ENCODE results near the gene CD79A. TPM values are rescaled to one million over a fixed set of nuclear protein-coding genes. Genes with fewer than 3 reads are reported as not detected.

CD79A gene
- total and polyA plus RNA-seq, 8 donors = 1.5 to 18.7 (median 3.2) TPM; not detected in 3

DNA sequence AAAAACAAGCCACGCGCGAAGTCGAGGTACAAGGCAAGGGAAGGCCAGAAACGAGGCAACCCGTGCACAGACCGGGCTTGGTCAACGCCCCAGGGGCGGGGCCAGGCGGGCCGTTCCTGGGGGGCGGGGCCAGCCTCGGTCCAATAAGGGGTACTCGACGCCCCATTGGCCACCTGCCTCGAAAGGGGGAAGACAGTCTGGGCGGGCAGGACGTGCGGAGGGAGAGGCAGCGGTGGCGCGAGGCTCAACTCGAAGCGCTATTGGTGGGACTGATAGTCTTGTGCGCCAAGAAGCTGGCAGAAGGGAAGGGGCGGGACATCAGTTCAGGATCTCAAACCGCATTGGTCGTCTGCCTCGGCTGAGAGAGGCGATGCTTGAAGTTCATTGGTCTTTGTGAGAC is 32.5 kb upstream of the CD79A start, which contains the start of gene LYPD4:
LYPD4 (minus strand) TSS at position 83 of the 400 bp plus-strand sequence. CDS start 5,398 bp downstream, outside the sequence.
- Histone ChIP-seq H3K4me3 (no peak within 1 kb of the TSS), H3K9me3 (no peaks in the 10 kb centered on the region), H3K27ac (no peak within 1 kb of the TSS), H3K4me1 (peaks cover 0 to 5% (median 0%) of the 10 kb centered on the region in 4 donors), H3K36me3 (no peaks in the 10 kb centered on the region), H3K27me3 (peaks cover 0 to 35% (median 0%) of the 10 kb centered on the region in 3 donors)
- TF ChIP-seq EP300 (IDR thresholded peaks at IDR 0.05) = no peak
- TF ChIP-seq, protein P1, sequence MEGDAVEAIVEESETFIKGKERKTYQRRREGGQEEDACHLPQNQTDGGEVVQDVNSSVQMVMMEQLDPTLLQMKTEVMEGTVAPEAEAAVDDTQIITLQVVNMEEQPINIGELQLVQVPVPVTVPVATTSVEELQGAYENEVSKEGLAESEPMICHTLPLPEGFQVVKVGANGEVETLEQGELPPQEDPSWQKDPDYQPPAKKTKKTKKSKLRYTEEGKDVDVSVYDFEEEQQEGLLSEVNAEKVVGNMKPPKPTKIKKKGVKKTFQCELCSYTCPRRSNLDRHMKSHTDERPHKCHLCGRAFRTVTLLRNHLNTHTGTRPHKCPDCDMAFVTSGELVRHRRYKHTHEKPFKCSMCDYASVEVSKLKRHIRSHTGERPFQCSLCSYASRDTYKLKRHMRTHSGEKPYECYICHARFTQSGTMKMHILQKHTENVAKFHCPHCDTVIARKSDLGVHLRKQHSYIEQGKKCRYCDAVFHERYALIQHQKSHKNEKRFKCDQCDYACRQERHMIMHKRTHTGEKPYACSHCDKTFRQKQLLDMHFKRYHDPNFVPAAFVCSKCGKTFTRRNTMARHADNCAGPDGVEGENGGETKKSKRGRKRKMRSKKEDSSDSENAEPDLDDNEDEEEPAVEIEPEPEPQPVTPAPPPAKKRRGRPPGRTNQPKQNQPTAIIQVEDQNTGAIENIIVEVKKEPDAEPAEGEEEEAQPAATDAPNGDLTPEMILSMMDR (IDR thresholded peaks at IDR 0.05) = no peak
- no peak for TF ChIP-seq POLR2AphosphoS5 (IDR thresholded peaks at IDR 0.05)
- TF ChIP-seq POLR2A (IDR thresholded peaks at IDR 0.05) = no peak
- intact Hi-C loops (cut with DNase I; ENCODE audit: low total_unique reads) = no loop called here
- DNase-seq = no peak
- 77 to 86% (median 81%) methylated on average over 27 to 30 of the region's 30 CpGs for WGBS, 5 donors

- Histone ChIP-seq H3K27ac (no peak within 1 kb of the TSS), H3K27me3 (peaks cover 0 to 32% (median 0%) of the 10 kb centered on the region in 3 donors), H3K4me3 (no peak within 1 kb of the TSS), H3K36me3 (no peaks in the 10 kb centered on the region), H3K4me1 (peaks cover 0 to 5% (median 0%) of the 10 kb centered on the region in 4 donors), H3K9me3 (no peaks in the 10 kb centered on the region)
- intact Hi-C loops (cut with DNase I; ENCODE audit: low total_unique reads) = no loop called here
- WGBS, 5 donors = 93 to 98% (median 97%) methylated on average over 3 of the region's 3 CpGs
- DNase-seq = no peak
- TF ChIP-seq POLR2AphosphoS5 (IDR thresholded peaks at IDR 0.05) (no peak), POLR2A (IDR thresholded peaks at IDR 0.05) (no peak), EP300 (IDR thresholded peaks at IDR 0.05) (no peak)
- TF ChIP-seq, protein P1 (IDR thresholded peaks at IDR 0.05) = no peak
Measured at GRCh38 chr19:41845001-41845050, 32.3 kb upstream of the CD79A start, which contains the start of gene DMRTC2. Gene DMRTC2 (plus strand): TSS chr19:41845042. CDS start chr19:41847429, 2,387 bp downstream.

DNA sequence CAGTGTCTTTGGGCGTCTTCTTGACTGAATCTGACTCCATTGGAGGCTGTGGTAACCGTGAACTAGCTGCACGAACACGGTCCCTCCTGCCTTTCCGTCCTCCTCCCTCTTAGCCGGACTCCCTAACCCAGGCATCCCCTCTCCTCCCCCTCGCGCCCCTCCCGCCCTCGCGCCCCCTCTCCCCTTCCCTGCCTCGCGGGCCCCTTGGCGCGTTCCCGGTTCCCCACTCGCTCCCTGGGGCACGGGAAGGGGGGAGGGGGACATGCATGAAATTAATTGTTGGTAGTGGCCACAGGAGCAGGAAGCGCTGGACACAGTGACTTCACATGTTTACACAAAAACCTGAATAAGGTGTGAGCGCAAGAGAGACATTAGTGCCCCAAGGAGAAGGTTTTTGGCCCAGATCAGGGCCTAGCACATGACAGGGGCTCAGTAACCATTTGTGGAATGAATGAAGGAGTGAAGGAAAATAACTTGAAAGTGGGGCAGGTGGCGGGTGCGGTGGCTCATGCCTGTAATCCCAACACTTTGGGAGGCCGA is 32.0 kb upstream of the CD79A start:
- TF ChIP-seq POLR2A (IDR thresholded peaks at IDR 0.05) = no peak
- H3K4me3 ChIP-seq = no peak overlapping the region
- peaks cover 0 to 5% (median 0%) of the 10 kb centered on the region in 4 donors for H3K4me1 ChIP-seq
- intact Hi-C loops (cut with DNase I; ENCODE audit: low total_unique reads) = no loop called here
- no peaks in the 10 kb centered on the region for H3K9me3 ChIP-seq
- 81 to 85% (median 83%) methylated on average over 16 to 23 of the region's 23 CpGs for WGBS, 5 donors
- H3K36me3 ChIP-seq = no peaks in the 10 kb centered on the region
- no peak overlapping the region for H3K27ac ChIP-seq
- peak in 1 of 2 donors; percentile 37 for DNase-seq
- H3K27me3 ChIP-seq = peaks cover 0 to 30% (median 0%) of the 10 kb centered on the region in 3 donors

DNA sequence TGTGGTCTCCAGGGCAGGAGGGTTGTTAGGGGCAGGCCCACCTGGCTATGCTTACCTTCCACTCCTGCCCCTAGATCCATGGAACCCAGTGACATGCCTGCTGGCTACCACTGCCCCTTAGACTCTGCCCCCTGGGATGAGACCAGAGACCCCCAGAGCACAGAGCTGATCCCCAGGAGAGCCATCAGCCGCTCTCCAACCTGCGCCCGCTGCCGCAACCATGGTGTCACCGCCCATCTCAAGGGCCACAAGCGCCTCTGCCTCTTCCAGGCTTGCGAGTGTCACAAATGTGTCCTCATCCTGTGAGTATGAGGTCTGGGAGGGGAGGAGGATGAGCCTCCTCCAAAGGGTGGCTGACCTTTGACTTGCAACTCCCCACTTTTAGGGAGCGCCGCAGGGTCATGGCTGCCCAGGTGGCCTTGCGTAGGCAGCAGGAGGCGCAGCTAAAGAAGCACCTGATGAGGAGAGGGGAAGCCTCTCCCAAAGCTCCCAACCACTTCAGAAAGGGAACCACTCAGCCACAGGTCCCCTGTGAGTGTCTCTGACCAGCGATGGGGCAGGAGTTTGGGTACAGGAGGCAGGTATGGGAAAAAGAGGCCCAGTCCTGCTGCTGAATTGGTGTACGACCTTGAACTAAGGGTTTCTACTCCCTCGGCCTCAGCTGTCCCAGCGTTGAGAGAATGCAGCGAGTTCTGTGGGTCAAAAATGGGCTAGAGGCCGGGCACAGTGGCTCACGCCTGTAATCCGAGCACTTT is 29.6 kb upstream of the CD79A start:
- Histone ChIP-seq H3K9me3 (no peaks in the 10 kb centered on the region), H3K4me3 (no peak overlapping the region), H3K4me1 (peaks cover 0 to 5% (median 0%) of the 10 kb centered on the region in 4 donors), H3K36me3 (no peaks in the 10 kb centered on the region), H3K27me3 (peaks cover 0 to 30% (median 0%) of the 10 kb centered on the region in 3 donors), H3K27ac (no peak overlapping the region)
- no peak for TF ChIP-seq EP300 (IDR thresholded peaks at IDR 0.05)
- TF ChIP-seq, protein P1 (IDR thresholded peaks at IDR 0.05) = no peak
- TF ChIP-seq POLR2A (IDR thresholded peaks at IDR 0.05) = no peak
- no peak for TF ChIP-seq POLR2AphosphoS5 (IDR thresholded peaks at IDR 0.05)
- intact Hi-C loops (cut with DNase I; ENCODE audit: low total_unique reads) = no loop called here
- no peak for DNase-seq
- 82 to 92% (median 91%) methylated on average over 15 to 19 of the region's 19 CpGs for WGBS, 5 donors

- no peaks in the 10 kb centered on the region for H3K9me3 ChIP-seq
- WGBS, 5 donors = 80 to 87% (median 84%) methylated on average over 6 of the region's 6 CpGs
- TF ChIP-seq, protein P1 (IDR thresholded peaks at IDR 0.05) = no peak
- TF ChIP-seq POLR2AphosphoS5 (IDR thresholded peaks at IDR 0.05) (no peak), POLR2A (IDR thresholded peaks at IDR 0.05) (no peak), EP300 (IDR thresholded peaks at IDR 0.05) (no peak)
- intact Hi-C loops (cut with DNase I; ENCODE audit: low total_unique reads) = no loop called here
- H3K4me3 ChIP-seq = no peak overlapping the region
- H3K27ac ChIP-seq = no peak overlapping the region
- no peaks in the 10 kb centered on the region for H3K36me3 ChIP-seq
- no peak for DNase-seq
- no peaks in the 10 kb centered on the region for H3K4me1 ChIP-seq
- H3K27me3 ChIP-seq = peaks cover 0 to 29% (median 0%) of the 10 kb centered on the region in 3 donors
Measured at GRCh38 chr19:41848666-41849065, 28.4 kb upstream of the CD79A start.
